Muscle of leg (tissue), 11 donors: ENCODE data around the gene SRF. TPM values are rescaled to one million over a fixed set of nuclear protein-coding genes. Genes with fewer than 3 reads are reported as not detected.

Experiments
- DNase-seq: peaks from one replicate; pipeline ENCODE4 v3.0.0; 2013
- H3K27ac ChIP-seq: one replicate; pipeline ENCODE4 v1.5.1; 2013; ENCODE audit warnings: mild to moderate bottlenecking, low read length, control low read depth
- H3K27me3 ChIP-seq: one replicate; pipeline ENCODE4 v1.6.1; 2013; ENCODE audit warnings: low read length; ENCODE audit not compliant: control insufficient read depth, insufficient read depth
- H3K36me3 ChIP-seq: one replicate; pipeline ENCODE4 v1.6.1; 2013; ENCODE audit warnings: low read length; ENCODE audit not compliant: control insufficient read depth, insufficient read depth
- H3K4me1 ChIP-seq: one replicate; pipeline ENCODE4 v1.6.1; 2013; ENCODE audit warnings: low read length; ENCODE audit not compliant: control insufficient read depth, insufficient read depth
- H3K4me3 ChIP-seq: one replicate; pipeline ENCODE4 v1.5.1; 2013; ENCODE audit warnings: low read length, control low read depth
- H3K9me3 ChIP-seq: replicated peaks from 2 replicates; pipeline ENCODE4 v1.6.1; 2013; ENCODE audit warnings: low read depth, low read length; ENCODE audit not compliant: control insufficient read depth
- WGBS: methylation state at CpG from one replicate; pipeline ENCODE4 v1.1.5; 2013; ENCODE audit warnings: missing lambda C conversion rate; ENCODE audit not compliant: insufficient coverage; 5-methylcytosine and 5-hydroxymethylcytosine counted together
- polyA plus RNA-seq, 8 donors: library from polyadenylated mRNA; unstranded; fragments of 120-200 nt; gene quantifications; one replicate each; pipeline versions ENCODE4 v1.2.1 to v1.2.3, GENCODE V29; 2013; ENCODE audit warnings: inconsistent platforms in 1 of 8, low replicate concordance in 1 of 8; ENCODE audit not compliant: insufficient read length in 8 of 8, insufficient read depth in 1 of 8
- total RNA-seq: library from RNA; stranded (reverse); fragments of 120-200 nt; gene quantifications from one replicate; pipeline ENCODE4 v1.2.4, GENCODE V29; 2013

SRF gene
- total and polyA plus RNA-seq, 9 donors: 21.9 to 58.5 (median 45.0) TPM

- no peak overlapping the region for H3K27ac ChIP-seq
Measured at GRCh38 chr6:43146261-43146660, 24.8 kb upstream of the SRF start.

GRCh38 chr6:43146709-43147688 is 24.1 kb upstream of the SRF start:
- Histone ChIP-seq H3K36me3 (peaks cover 29% of the 10 kb centered on the region), H3K4me1 (peaks cover 14% of the 10 kb centered on the region), H3K4me3 (no peak overlapping the region), H3K27ac (no peak overlapping the region), H3K27me3 (no peaks in the 10 kb centered on the region), H3K9me3 (no peaks in the 10 kb centered on the region)
- no peak for DNase-seq
- 92% methylated on average over 4 of the region's 8 CpGs for WGBS

More at GRCh38 chr6:43146261-43146660, 24.8 kb upstream of the SRF start:
- Histone ChIP-seq H3K4me1 (peaks cover 14% of the 10 kb centered on the region), H3K36me3 (peaks cover 30% of the 10 kb centered on the region), H3K9me3 (no peaks in the 10 kb centered on the region), H3K4me3 (no peak overlapping the region), H3K27me3 (no peaks in the 10 kb centered on the region)
- no peak for DNase-seq
- 79% methylated on average over 2 of the region's 3 CpGs for WGBS

GRCh38 chr6:43147691-43148477 is 23.2 kb upstream of the SRF start:
- Histone ChIP-seq H3K36me3 (peaks cover 28% of the 10 kb centered on the region), H3K27ac (no peak overlapping the region), H3K4me1 (peaks cover 11% of the 10 kb centered on the region), H3K27me3 (no peaks in the 10 kb centered on the region), H3K4me3 (no peak overlapping the region), H3K9me3 (no peaks in the 10 kb centered on the region)
- DNase-seq: no peak
- 94% methylated on average over 5 of the region's 6 CpGs for WGBS

GRCh38 chr6:43149265-43149664 is 21.8 kb upstream of the SRF start:
- no peak for DNase-seq
- Histone ChIP-seq H3K4me3 (no peak overlapping the region), H3K27me3 (no peaks in the 10 kb centered on the region), H3K27ac (no peak overlapping the region), H3K9me3 (no peaks in the 10 kb centered on the region), H3K4me1 (no peaks in the 10 kb centered on the region), H3K36me3 (peaks cover 24% of the 10 kb centered on the region)
- 100% methylated on average over 1 of the region's 1 CpG for WGBS

- WGBS: 68% methylated on average over 4 of the region's 7 CpGs
- H3K27me3 ChIP-seq: no peaks in the 10 kb centered on the region
- H3K27ac ChIP-seq: no peak overlapping the region
- no peaks in the 10 kb centered on the region for H3K9me3 ChIP-seq
- H3K4me3 ChIP-seq: no peak overlapping the region
- peaks cover 18% of the 10 kb centered on the region for H3K36me3 ChIP-seq
- DNase-seq: no peak
- H3K4me1 ChIP-seq: no peaks in the 10 kb centered on the region
Measured at GRCh38 chr6:43150051-43150751, 20.9 kb upstream of the SRF start.

- DNase-seq: no peak
- WGBS: 80% methylated on average over 2 of the region's 11 CpGs
- H3K27ac ChIP-seq: no peak overlapping the region
- no peaks in the 10 kb centered on the region for H3K9me3 ChIP-seq
- no peaks in the 10 kb centered on the region for H3K4me1 ChIP-seq
- H3K4me3 ChIP-seq: no peak overlapping the region
- no peaks in the 10 kb centered on the region for H3K27me3 ChIP-seq
- peaks cover 15% of the 10 kb centered on the region for H3K36me3 ChIP-seq
Measured at GRCh38 chr6:43159599-43159998, 11.5 kb upstream of the SRF start.

GRCh38 chr6:43163899-43164298 is 7.2 kb upstream of the SRF start:
- H3K4me1 ChIP-seq: no peaks in the 10 kb centered on the region
- H3K36me3 ChIP-seq: peaks cover 15% of the 10 kb centered on the region
- H3K27ac ChIP-seq: no peak overlapping the region
- no peak overlapping the region for H3K4me3 ChIP-seq
- no peaks in the 10 kb centered on the region for H3K27me3 ChIP-seq
- no peaks in the 10 kb centered on the region for H3K9me3 ChIP-seq
- no peak for DNase-seq

GRCh38 chr6:43170417-43170930 is 595 bp upstream of the SRF start:
- peak; percentile 97 for DNase-seq
- Histone ChIP-seq H3K4me1 (peaks cover 33% of the 10 kb centered on the region), H3K9me3 (no peaks in the 10 kb centered on the region), H3K4me3 (peak overlapping the region; percentile 62), H3K27me3 (no peaks in the 10 kb centered on the region), H3K27ac (peak overlapping the region; percentile 99), H3K36me3 (peaks cover 14% of the 10 kb centered on the region)
- WGBS: 0% methylated on average over 6 of the region's 18 CpGs

GRCh38 chr6:43171707-43172103 is 636 bp downstream of the SRF start:
- H3K36me3 ChIP-seq: peaks cover 26% of the 10 kb centered on the region
- H3K27me3 ChIP-seq: no peaks in the 10 kb centered on the region
- no peaks in the 10 kb centered on the region for H3K9me3 ChIP-seq
- peak overlapping the region; percentile 89 for H3K4me3 ChIP-seq
- peak overlapping the region; percentile 99 for H3K27ac ChIP-seq
- under 1% methylated on average over 57 of the region's 57 CpGs for WGBS
- DNase-seq: no peak
- peaks cover 38% of the 10 kb centered on the region for H3K4me1 ChIP-seq
